NCI-H2196 treated with DMSO at 0.1 percent for 48 hours (cell line): ENCODE data around the gene CYP19A1.
"Not testable (repeated sequence)": the region's sequence is repeated elsewhere in the genome, so short reads cannot be mapped to it uniquely, and the experiment has no call there.

Experiments
- DNase-seq: peaks from one replicate; lab custom pipeline; 2025; ENCODE audit not compliant: unreplicated experiment; lab: John Stamatoyannopoulos, UW

Gene CYP19A1

GRCh38 chr15:51265037-51265555, 73.3 kb downstream of the CYP19A1 start:
- no peak for DNase-seq

GRCh38 chr15:51263726-51264125, 74.7 kb downstream of the CYP19A1 start:
- no peak for DNase-seq

- DNase-seq: no peak
Measured at GRCh38 chr15:51263116-51263515, 75.3 kb downstream of the CYP19A1 start.

GRCh38 chr15:51262463-51262862, 75.9 kb downstream of the CYP19A1 start:
- DNase-seq: no peak

GRCh38 chr15:51261113-51261512, 77.3 kb downstream of the CYP19A1 start:
- DNase-seq: not testable (repeated sequence)

- DNase-seq: no peak
Measured at GRCh38 chr15:51260202-51260601, 78.2 kb downstream of the CYP19A1 start.

GRCh38 chr15:51255533-51255932, 82.9 kb downstream of the CYP19A1 start:
- DNase-seq: no peak

- no peak for DNase-seq
Measured at GRCh38 chr15:51253366-51253765, 85.0 kb downstream of the CYP19A1 start.

- no peak for DNase-seq
Measured at GRCh38 chr15:51252671-51253070, 85.7 kb downstream of the CYP19A1 start.

- DNase-seq: no peak
Measured at GRCh38 chr15:51251556-51251955, 86.8 kb downstream of the CYP19A1 start.

- DNase-seq: no peak
Measured at GRCh38 chr15:51250217-51251011, 88.0 kb downstream of the CYP19A1 start.

- DNase-seq: no peak
Measured at GRCh38 chr15:51245628-51246027, 92.8 kb downstream of the CYP19A1 start.

- no peak for DNase-seq
Measured at GRCh38 chr15:51244423-51244869, 94.0 kb downstream of the CYP19A1 start.

- DNase-seq: no peak
Measured at GRCh38 chr15:51243774-51244173, 94.6 kb downstream of the CYP19A1 start.

- DNase-seq: no peak
Measured at GRCh38 chr15:51240066-51240465, 98.3 kb downstream of the CYP19A1 start.

GRCh38 chr15:51237816-51238215, 100.6 kb downstream of the CYP19A1 start:
- no peak for DNase-seq

GRCh38 chr15:51234176-51234927, 104.0 kb downstream of the CYP19A1 start:
- no peak for DNase-seq

GRCh38 chr15:51232581-51232980, 105.8 kb downstream of the CYP19A1 start:
- DNase-seq: no peak

GRCh38 chr15:51229907-51230330, 108.5 kb downstream of the CYP19A1 start:
- no peak for DNase-seq

GRCh38 chr15:51227940-51228732, 110.3 kb downstream of the CYP19A1 start:
- DNase-seq: no peak

GRCh38 chr15:51226576-51227210, 111.7 kb downstream of the CYP19A1 start:
- DNase-seq: no peak
